GM13976 (cell line): ENCODE data around the gene TUBGCP3.

Experiments
- DNase-seq: peaks from one replicate; pipeline ENCODE4 v3.0.0; 2012; ENCODE audit warnings: low spot score
- CTCF ChIP-seq: IDR thresholded peaks from 2 replicates; pipeline ENCODE4 v1.5.1; 2012; ENCODE audit warnings: borderline replicate concordance, mild to moderate bottlenecking; ENCODE audit not compliant: insufficient read depth; ENCODE audit errors: extremely low read depth, missing control alignments, control extremely low read depth
- in situ Hi-C: fragments of 300-500 bp; cut with MboI; formaldehyde crosslinking; loops from one replicate; pipeline ENCODE4 v1.12.0; 2022; ENCODE audit warnings: low sequenced_read_pairs, mixed read lengths, inconsistent platforms; ENCODE audit not compliant: unreplicated experiment

The TUBGCP3 gene

GRCh38 chr13:112574416-112574815 lies 13.5 kb downstream of the TUBGCP3 start:
- DNase-seq, result no peak
- no peak for TF ChIP-seq CTCF
- in situ Hi-C loops, result no loop called here

- no peak for TF ChIP-seq CTCF
- no peak for DNase-seq
- in situ Hi-C loops, result no loop called here
Observed at GRCh38 chr13:112573710-112574109, 14.2 kb downstream of the TUBGCP3 start.

- no peak for DNase-seq
- TF ChIP-seq CTCF, result no peak
- in situ Hi-C loops, result no loop called here
Observed at GRCh38 chr13:112572366-112572765, 15.6 kb downstream of the TUBGCP3 start.

GRCh38 chr13:112569821-112570220 lies 18.1 kb downstream of the TUBGCP3 start:
- no peak for DNase-seq
- in situ Hi-C loops, result no loop called here
- no peak for TF ChIP-seq CTCF

- in situ Hi-C loops, result no loop called here
- DNase-seq, result no peak
- no peak for TF ChIP-seq CTCF
Observed at GRCh38 chr13:112567161-112567862, 20.6 kb downstream of the TUBGCP3 start.

- no peak for TF ChIP-seq CTCF
- in situ Hi-C loops, result no loop called here
- no peak for DNase-seq
Observed at GRCh38 chr13:112562786-112563383, 25.1 kb downstream of the TUBGCP3 start.
